ENCODE results near the gene PPIP5K1. TPM values are rescaled to one million over a fixed set of nuclear protein-coding genes. Genes with fewer than 3 reads are reported as not detected.
A peak's percentile ranks its signal among the peaks of the same experiment; 100 is the strongest.

PPIP5K1 gene
- total and polyA plus RNA-seq, 3 donors from 2014 or later, result 44.9 to 165 (median 138) TPM

GRCh38 chr15:43517354-43518196, 72.4 kb downstream of the PPIP5K1 start, which contains the start of gene MAP1A:
Gene MAP1A (plus strand): TSS chr15:43517608. CDS start chr15:43521474, 3,866 bp downstream.
- Histone ChIP-seq H3K9me3 (no peaks in the 10 kb centered on the region), H3K27ac (peak within 1 kb of the TSS; percentile 72 to 83), H3K36me3 (ENCODE audit: low read depth, missing control alignments) (no peaks in the 10 kb centered on the region), H3K4me3 (peak within 1 kb of the TSS; percentile 47 to 56), H3K4me1 (peaks cover 24% of the 10 kb centered on the region), H3K27me3 (no peaks in the 10 kb centered on the region)
- 6 to 30% methylated on average over 10 to 12 of the region's 15 CpGs for WGBS, 2 donors
- peak; percentile 68 for DNase-seq
- intact Hi-C loops (cut with DNase I; ENCODE audit: low total_unique reads), result no loop called here
- TF ChIP-seq CTCF (IDR thresholded peaks at IDR 0.05) (no peak), POLR2A (IDR thresholded peaks at IDR 0.05) (no peak)

GRCh38 chr15:43516801-43517353, 73.1 kb downstream of the PPIP5K1 start:
- Histone ChIP-seq H3K4me1 (peaks cover 24% of the 10 kb centered on the region), H3K4me3 (peak overlapping the region; percentile 47 to 56), H3K27me3 (no peaks in the 10 kb centered on the region), H3K27ac (peak overlapping the region; percentile 72 to 83), H3K36me3 (ENCODE audit: low read depth, missing control alignments) (no peaks in the 10 kb centered on the region), H3K9me3 (no peaks in the 10 kb centered on the region)
- no peak for DNase-seq
- intact Hi-C loops (cut with DNase I; ENCODE audit: low total_unique reads), result no loop called here
- TF ChIP-seq POLR2A (IDR thresholded peaks at IDR 0.05), result no peak
- TF ChIP-seq CTCF (IDR thresholded peaks at IDR 0.05), result no peak
- 29 to 37% methylated on average over 4 of the region's 4 CpGs for WGBS, 2 donors

GRCh38 chr15:43516185-43516584, 73.8 kb downstream of the PPIP5K1 start:
- intact Hi-C loops (cut with DNase I; ENCODE audit: low total_unique reads), result no loop called here
- H3K27me3 ChIP-seq, result no peaks in the 10 kb centered on the region
- no peaks in the 10 kb centered on the region for H3K36me3 ChIP-seq (ENCODE audit: low read depth, missing control alignments)
- no peaks in the 10 kb centered on the region for H3K9me3 ChIP-seq
- H3K4me3 ChIP-seq, result no peak overlapping the region
- H3K27ac ChIP-seq, result peak overlapping the region; percentile 72 to 83
- TF ChIP-seq CTCF (IDR thresholded peaks at IDR 0.05), result no peak
- TF ChIP-seq POLR2A (IDR thresholded peaks at IDR 0.05), result no peak
- WGBS, 2 donors, result 17 to 33% methylated on average over 5 of the region's 5 CpGs
- peak; percentile 61 for DNase-seq
- H3K4me1 ChIP-seq, result peaks cover 28% of the 10 kb centered on the region

- DNase-seq, result no peak
- Histone ChIP-seq H3K9me3 (no peaks in the 10 kb centered on the region), H3K4me1 (peaks cover 29% of the 10 kb centered on the region), H3K27me3 (no peaks in the 10 kb centered on the region), H3K4me3 (no peak overlapping the region), H3K36me3 (ENCODE audit: low read depth, missing control alignments) (no peaks in the 10 kb centered on the region), H3K27ac (peak overlapping the region; percentile 72 to 83)
- WGBS, 2 donors, result 31 to 32% methylated on average over 2 of the region's 2 CpGs
- intact Hi-C loops (cut with DNase I; ENCODE audit: low total_unique reads), result no loop called here
- TF ChIP-seq POLR2A (IDR thresholded peaks at IDR 0.05), result no peak
- no peak for TF ChIP-seq CTCF (IDR thresholded peaks at IDR 0.05)
These were observed 74.3 kb downstream of the PPIP5K1 start for GRCh38 chr15:43515741-43516140.

All from testis (tissue), 3 donors.